Measurements from ENCODE around the gene DAPK2. TPM values are rescaled to one million over a fixed set of nuclear protein-coding genes. Genes with fewer than 3 reads are reported as not detected.

Gene DAPK2
- total RNA-seq, 1 donor from 2014 or later = 47.9 TPM

- intact Hi-C loops (cut with DNase I) = no loop called here
- DNase-seq (ENCODE audit: missing footprints) (no peak), ATAC-seq (no peak)
Measured at GRCh38 chr15:64008177-64008576, 38.1 kb downstream of the DAPK2 start.

DNA sequence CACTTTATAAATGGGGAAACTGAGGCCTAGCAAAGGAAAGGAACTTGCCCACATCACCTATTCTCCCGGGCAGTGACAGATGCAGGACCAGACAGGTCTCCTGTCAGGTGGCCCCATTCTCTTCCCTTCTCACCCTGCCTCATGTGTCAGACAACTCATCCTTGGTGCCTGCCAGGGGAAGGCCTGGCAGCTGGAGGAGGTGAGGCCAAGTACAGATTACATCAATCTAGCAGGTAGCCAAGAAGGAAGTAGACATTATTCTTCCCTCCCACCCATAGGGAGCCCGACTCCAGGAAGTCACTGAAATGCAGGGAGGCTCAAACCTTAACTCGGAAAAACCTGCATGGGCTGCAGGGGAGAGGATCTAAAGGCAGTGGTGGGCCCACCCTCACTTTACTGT lies 39.6 kb downstream of the DAPK2 start:
- ATAC-seq (no peak), DNase-seq (ENCODE audit: missing footprints) (no peak)
- intact Hi-C loops (cut with DNase I) = no loop called here

DNA sequence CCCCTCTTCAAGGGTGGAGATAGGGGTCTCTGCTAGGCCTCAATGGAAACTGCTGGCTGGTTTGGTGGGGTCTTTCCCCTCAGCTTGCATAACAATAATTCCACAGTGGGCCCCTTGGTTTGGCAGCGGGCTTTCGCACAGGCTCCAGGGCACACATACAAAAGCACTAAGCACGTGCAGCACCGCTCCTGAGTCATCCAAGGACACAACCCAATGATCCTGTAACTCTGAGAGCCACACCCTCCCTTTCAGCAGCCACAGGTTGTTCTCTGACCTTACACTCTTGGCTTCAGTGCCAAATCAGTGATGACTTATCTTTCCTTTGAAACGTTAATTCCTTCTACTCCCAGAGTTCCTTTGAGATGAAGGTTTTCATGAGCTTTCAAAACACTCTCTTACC lies 41.7 kb downstream of the DAPK2 start:
- intact Hi-C loops (cut with DNase I) = no loop called here
- ATAC-seq (peak; percentile 47), DNase-seq (ENCODE audit: missing footprints) (no peak)

DNA sequence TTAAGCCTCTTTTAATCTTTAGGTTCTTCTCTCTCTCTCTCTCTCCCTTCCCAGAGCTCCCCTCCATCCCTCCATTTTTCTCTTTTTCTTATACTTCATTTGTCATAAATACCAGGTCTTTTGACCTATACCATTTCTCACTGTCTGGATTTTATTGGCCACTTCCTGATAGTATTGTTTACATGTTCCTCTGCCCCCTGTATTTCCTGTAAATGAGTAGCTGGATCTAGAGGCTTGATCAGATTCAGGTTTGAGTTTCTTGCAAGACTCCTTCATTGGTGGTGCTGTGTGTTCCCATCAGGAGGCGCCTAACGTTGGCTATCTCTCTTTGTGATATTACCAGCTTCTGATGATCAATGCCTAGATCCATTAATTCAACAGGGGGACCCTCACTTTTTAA lies 42.2 kb downstream of the DAPK2 start:
- ATAC-seq = no peak
- intact Hi-C loops (cut with DNase I) = no loop called here

GRCh38 chr15:64003182-64003581 lies 43.1 kb downstream of the DAPK2 start:
- intact Hi-C loops (cut with DNase I) = no loop called here
- peak; percentile 52 for ATAC-seq
- DNase-seq (ENCODE audit: missing footprints) = no peak

More for the DNA sequence above, 42.2 kb downstream of the DAPK2 start:
- DNase-seq (ENCODE audit: missing footprints) = no peak

- ATAC-seq = peak; percentile 23
- intact Hi-C loops (cut with DNase I) = no loop called here
- no peak for DNase-seq (ENCODE audit: missing footprints)
Measured at GRCh38 chr15:64001148-64001547, 45.1 kb downstream of the DAPK2 start.

DNA sequence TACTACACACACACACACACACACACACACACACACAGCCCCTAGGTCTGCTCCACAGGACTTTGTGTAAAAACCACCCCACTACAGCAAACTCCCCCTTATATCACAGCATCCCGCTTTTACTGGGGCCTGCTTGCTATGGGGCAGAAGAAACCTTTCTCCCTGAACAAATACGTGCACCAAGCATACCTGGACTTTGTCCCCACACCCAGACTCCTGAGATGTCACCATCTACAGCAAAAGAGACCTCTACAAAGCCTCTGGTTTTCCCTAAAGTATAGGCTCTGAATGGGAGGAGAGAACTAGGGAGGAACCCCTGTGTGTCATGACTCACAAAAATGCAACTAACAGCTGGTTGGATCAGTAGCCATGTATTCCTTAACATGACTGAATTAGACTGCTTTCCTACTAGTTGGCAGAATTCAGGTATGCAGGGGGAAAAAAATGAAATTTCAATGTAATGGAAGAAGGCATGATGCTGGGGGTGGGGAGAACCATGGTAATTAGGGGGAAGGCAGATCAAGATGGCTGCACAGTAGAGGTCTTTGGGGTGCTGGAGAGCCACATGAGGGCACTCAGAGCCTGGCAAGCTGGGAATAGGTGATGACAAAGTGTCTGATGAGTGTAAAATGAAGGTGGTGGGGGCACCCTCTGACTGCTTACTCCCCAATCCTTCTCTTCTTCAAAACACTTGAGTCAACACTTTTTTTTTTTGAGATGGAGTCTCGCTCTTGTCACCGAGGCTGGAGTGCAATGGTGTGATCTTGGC lies 45.9 kb downstream of the DAPK2 start:
- intact Hi-C loops (cut with DNase I) = no loop called here
- ATAC-seq (no peak), DNase-seq (ENCODE audit: missing footprints) (no peak)

DNA sequence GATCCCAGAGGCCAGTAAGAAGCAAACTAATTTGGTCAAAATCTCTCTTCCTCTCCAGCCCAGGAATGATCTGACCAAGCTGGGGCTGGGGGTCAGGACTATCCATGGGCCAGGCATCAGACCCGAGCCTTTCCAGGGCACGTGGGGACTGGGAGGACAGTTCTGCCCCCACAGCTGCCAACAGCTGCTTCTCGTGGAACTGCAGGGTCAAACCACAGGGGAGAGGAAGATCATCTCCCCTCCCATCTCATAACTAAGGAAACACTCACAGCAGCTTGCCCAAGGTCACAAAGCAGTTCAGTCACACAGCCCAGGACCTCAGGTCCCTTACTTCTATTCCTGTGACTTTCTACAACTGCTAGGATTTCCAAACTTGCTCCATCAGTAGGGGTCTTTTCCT lies 47.1 kb downstream of the DAPK2 start:
- intact Hi-C loops (cut with DNase I) = no loop called here
- ATAC-seq = peak; percentile 16
- DNase-seq (ENCODE audit: missing footprints) = no peak

DNA sequence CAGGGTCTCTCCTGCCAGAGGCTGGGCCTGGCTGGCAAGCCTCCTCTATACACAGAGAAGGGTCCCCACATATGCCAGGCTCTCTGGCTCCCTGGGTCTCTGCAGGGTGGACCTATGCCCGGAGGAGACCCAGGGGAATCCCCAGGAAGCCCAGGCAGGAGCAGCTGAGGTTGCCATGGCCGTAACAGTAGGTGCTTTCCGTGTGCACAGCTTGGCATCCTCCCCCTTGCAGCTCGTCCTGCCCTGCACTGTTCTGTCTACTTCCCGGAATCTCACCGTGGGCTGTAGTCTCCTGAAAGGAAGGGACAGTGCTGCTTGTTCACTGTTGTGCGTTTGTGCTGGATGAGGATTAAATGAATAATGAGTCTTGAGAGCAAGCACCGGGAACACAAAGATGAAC lies 47.8 kb downstream of the DAPK2 start:
- intact Hi-C loops (cut with DNase I) = no loop called here
- ATAC-seq = peak; percentile 30
- no peak for DNase-seq (ENCODE audit: missing footprints)

GRCh38 chr15:63997715-63998442 lies 48.4 kb downstream of the DAPK2 start:
- DNase-seq (ENCODE audit: missing footprints) (no peak), ATAC-seq (peak; percentile 18)
- intact Hi-C loops (cut with DNase I) = no loop called here

GRCh38 chr15:63996794-63997357 lies 49.4 kb downstream of the DAPK2 start:
- intact Hi-C loops (cut with DNase I) = no loop called here
- no peak for DNase-seq (ENCODE audit: missing footprints)
- no peak for ATAC-seq

- DNase-seq (ENCODE audit: missing footprints) = no peak
- no peak for ATAC-seq
- intact Hi-C loops (cut with DNase I) = no loop called here
Measured at GRCh38 chr15:63995789-63996188, 50.5 kb downstream of the DAPK2 start.

- ATAC-seq (no peak), DNase-seq (ENCODE audit: missing footprints) (no peak)
- intact Hi-C loops (cut with DNase I) = no loop called here
Measured at GRCh38 chr15:63994073-63994600, 52.1 kb downstream of the DAPK2 start.

GRCh38 chr15:63992300-63992699 lies 54.0 kb downstream of the DAPK2 start:
- intact Hi-C loops (cut with DNase I) = no loop called here
- no peak for ATAC-seq
- DNase-seq (ENCODE audit: missing footprints) = no peak

DNA sequence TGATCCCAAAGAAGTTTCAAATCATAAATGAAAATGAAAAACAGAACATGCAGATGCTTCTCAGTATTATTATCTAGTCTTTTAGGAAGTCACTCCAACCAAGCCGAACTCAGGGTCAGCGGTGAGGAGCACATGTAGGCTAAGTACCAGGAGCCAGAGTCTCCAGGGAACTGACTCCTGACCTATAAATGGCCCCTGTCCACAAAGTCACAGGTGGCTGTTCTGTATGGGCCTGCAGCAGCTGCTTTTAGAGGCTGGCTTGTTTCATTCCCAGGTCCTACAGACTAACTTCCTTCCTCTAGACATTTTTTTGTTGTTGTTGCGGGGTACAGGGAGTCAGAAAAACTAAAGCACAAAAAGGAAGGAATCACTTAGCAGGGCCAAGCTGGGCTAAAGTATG lies 54.6 kb downstream of the DAPK2 start:
- DNase-seq (ENCODE audit: missing footprints) = no peak
- intact Hi-C loops (cut with DNase I) = no loop called here
- peak; percentile 35 for ATAC-seq

DNA sequence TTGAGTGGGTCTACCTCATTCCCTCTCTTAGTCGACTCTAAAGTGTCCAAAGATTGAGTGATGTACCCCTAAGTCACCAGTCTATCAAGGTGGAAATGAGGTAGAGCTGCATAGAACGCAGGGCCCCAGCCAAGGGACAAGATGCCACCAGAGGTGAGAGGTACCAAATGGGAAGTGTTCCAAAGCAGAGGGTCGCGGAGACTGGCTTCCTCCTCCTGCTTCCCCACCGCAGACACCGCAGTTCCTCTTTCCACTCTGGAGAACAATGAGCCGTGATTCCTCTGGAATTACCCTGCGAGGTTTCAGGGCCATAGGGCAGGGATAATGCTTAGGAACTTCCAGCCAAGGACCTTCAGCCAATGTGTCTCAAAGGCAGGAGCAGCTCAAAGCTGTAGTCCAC lies 55.8 kb downstream of the DAPK2 start:
- ATAC-seq (no peak), DNase-seq (ENCODE audit: missing footprints) (no peak)
- intact Hi-C loops (cut with DNase I) = no loop called here

DNA sequence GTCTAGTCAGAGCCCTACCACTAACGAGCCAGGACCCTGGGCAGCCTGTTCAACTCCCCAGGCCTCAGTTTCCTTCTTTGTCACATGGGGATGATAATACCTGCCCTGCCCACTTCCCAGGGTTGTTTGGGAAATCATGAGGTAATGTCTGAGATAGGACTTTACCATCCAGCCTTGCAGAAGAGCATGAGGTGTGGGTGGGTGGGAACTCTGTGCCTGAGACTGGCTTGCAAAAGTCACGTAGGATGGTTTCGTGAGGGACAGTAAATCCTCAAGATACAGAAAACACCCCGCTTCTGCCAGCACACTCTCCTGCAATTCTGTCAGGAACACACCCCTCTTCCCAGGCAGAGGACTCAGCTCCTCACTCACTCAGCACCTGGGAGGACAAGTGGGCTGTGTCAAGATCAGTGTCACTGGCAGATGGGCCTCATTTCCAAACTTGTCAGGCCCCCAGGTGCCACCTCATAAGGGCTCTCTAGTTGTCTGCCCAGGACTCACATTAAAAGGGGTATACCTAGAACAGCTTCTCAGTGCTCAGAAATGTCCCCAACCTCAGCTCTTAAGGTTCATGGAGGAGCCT lies 58.4 kb downstream of the DAPK2 start:
- DNase-seq (ENCODE audit: missing footprints) = no peak
- no peak for ATAC-seq
- intact Hi-C loops (cut with DNase I) = no loop called here

GRCh38 chr15:63986751-63987341 lies 59.4 kb downstream of the DAPK2 start:
- no peak for ATAC-seq
- intact Hi-C loops (cut with DNase I) = no loop called here

DNA sequence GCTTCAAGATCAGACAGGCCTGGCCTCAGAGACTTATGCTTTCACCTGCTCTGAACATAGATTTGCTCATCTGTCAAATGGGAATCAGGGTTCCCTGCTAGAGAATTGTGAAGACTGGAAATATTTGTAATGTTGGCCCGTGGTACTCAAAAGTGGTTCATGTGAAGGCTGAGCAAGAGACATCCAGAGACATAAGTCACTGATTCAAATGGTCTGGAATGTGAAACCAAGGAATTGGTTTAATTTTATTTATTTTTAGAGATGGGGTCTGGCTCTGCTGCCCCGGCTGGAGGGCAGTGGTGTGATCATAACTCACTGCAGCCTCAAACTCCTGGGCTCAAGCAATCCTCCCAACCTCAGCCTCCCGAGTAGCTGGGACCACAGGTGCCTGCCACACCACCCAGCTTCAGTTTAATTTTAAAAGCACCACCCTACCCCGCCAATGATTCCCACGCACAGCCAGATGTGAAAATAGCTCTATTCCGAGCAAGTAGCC lies 60.1 kb downstream of the DAPK2 start:
- ATAC-seq (no peak), DNase-seq (ENCODE audit: missing footprints) (no peak)
- intact Hi-C loops (cut with DNase I) = no loop called here

More at GRCh38 chr15:63986751-63987341, 59.4 kb downstream of the DAPK2 start:
- peak; percentile 81 for DNase-seq (ENCODE audit: missing footprints)
